ENCODE data around the gene INSM2.

GRCh38 chr14:35512765-35513164 lies 21.2 kb upstream of the INSM2 start:
- no peak for TF ChIP-seq EP300 (IDR thresholded peaks at IDR 0.05; ENCODE audit: borderline replicate concordance)
- TF ChIP-seq RAD21 (IDR thresholded peaks at IDR 0.05; ENCODE audit: low read depth): no peak
- TF ChIP-seq MAX (IDR thresholded peaks at IDR 0.05): no peak
- TF ChIP-seq NFIC (IDR thresholded peaks at IDR 0.05): no peak
- TF ChIP-seq TAF1 (IDR thresholded peaks at IDR 0.05; ENCODE audit: low read depth): no peak
- no peak for TF ChIP-seq FOXM1 (IDR thresholded peaks at IDR 0.05; ENCODE audit: borderline replicate concordance, low read depth)
- TF ChIP-seq CEBPB (IDR thresholded peaks at IDR 0.05): no peak
- TF ChIP-seq USF1 (IDR thresholded peaks at IDR 0.05): no peak
- TF ChIP-seq EGR1 (IDR thresholded peaks at IDR 0.05): no peak
- TF ChIP-seq TEAD4 (IDR thresholded peaks at IDR 0.05): no peak

Data from Ishikawa (cell line).